GM12878 (cell line): ENCODE measurements around the gene SPDL1. TPM values are rescaled to one million over a fixed set of nuclear protein-coding genes. Genes with fewer than 3 reads are reported as not detected.

Experiments used
- ATAC-seq: fragments of 200-7000 bp; cut with Tn5 transposase; 3 replicates; pipeline ENCODE4 v1.9.1; 2020; ENCODE audit warnings: mild to moderate bottlenecking, moderate library complexity
- BruUV-seq: library from RNA; stranded (reverse); fragments of 400-500 nt; replicated peaks from 2 replicates; lab custom pipeline; 2021; lab: Mats Ljungman, UMichigan
- CTCF ChIA-PET: fragments of 300-600 bp; sonication (Branson Sonifier 250); formaldehyde crosslinking; extraction: SDS; loops from one replicate; lab custom pipeline; 2021; ENCODE audit warnings: inconsistent platforms; lab: Yijun Ruan, JAX
- POLR2A ChIA-PET: fragments of 350-600 bp; formaldehyde crosslinking; extraction: SDS; loops from one replicate; lab custom pipeline; 2021; ENCODE audit warnings: inconsistent platforms; lab: Charles Lee
- RAD21 ChIA-PET: fragments of 300-600 bp; sonication (Branson Sonifier 250); formaldehyde crosslinking; loops from one replicate; lab custom pipeline; 2023; ENCODE audit warnings: antibody characterized with exemption; ENCODE audit not compliant: unreplicated experiment; lab: Charles Lee
- SMC1A ChIA-PET: fragments of 300-600 bp; sonication (Branson Sonifier 250); formaldehyde crosslinking; loops from one replicate; lab custom pipeline; 2023; ENCODE audit not compliant: unreplicated experiment, uncharacterized antibody; lab: Charles Lee
- DNase-seq: peaks from one replicate; pipeline ENCODE4 v3.0.0-alpha.2; 2011; ENCODE audit warnings: low read depth, low spot score
- FAIRE-seq: peaks from 3 replicates; lab custom pipeline; 2011; peaks lifted over from hg19 to GRCh38; lab: Jason Lieb, UNC
- H2AFZ ChIP-seq: 2 replicates; pipeline ENCODE4 v1.6.0; 2011; ENCODE audit warnings: low read depth, low read length, control low read depth; ENCODE audit not compliant: control insufficient read depth
- H3K27ac ChIP-seq: 2 replicates; pipeline ENCODE4 v1.5.1; 2011; ENCODE audit warnings: control low read depth; ENCODE audit not compliant: control insufficient read depth, insufficient read depth
- H3K27me3 ChIP-seq, 2 experiments: replicated peaks in 1 of 2; 2 replicates each; pipeline versions ENCODE4 v1.6.0 to v1.6.1; 2011; ENCODE audit warnings: low read length in 1 of 2; ENCODE audit not compliant: control insufficient read depth in 2 of 2, insufficient read depth in 2 of 2
- H3K36me3 ChIP-seq, 2 experiments: 2 replicates each; pipeline ENCODE4 v1.5.1; 2011; ENCODE audit warnings: low read length in 1 of 2; ENCODE audit not compliant: control insufficient read depth in 2 of 2, insufficient read depth in 2 of 2
- H3K4me1 ChIP-seq: 2 replicates; pipeline ENCODE4 v1.6.1; 2011; ENCODE audit warnings: mild to moderate bottlenecking, low read length, moderate library complexity, mixed read lengths; ENCODE audit not compliant: control insufficient read depth, insufficient read depth
- H3K4me2 ChIP-seq: 2 replicates; pipeline ENCODE4 v1.6.0; 2011; ENCODE audit warnings: control low read depth; ENCODE audit not compliant: control insufficient read depth, insufficient read depth
- H3K4me3 ChIP-seq: fragments of 200-600 bp; sonication (generic); 2 replicates; pipeline ENCODE4 v1.5.1; 2016
- H3K79me2 ChIP-seq: 2 replicates; pipeline ENCODE4 v1.6.0; 2011; ENCODE audit warnings: low read length; ENCODE audit not compliant: control insufficient read depth, insufficient read depth
- H3K9ac ChIP-seq: 2 replicates; pipeline ENCODE4 v1.8.0; 2011; ENCODE audit warnings: low read length, control low read depth, mixed read lengths; ENCODE audit not compliant: control insufficient read depth, insufficient read depth
- H3K9me3 ChIP-seq: replicated peaks from 3 replicates; pipeline ENCODE4 v1.5.1; 2011; ENCODE audit warnings: mild to moderate bottlenecking, low read length; ENCODE audit not compliant: control insufficient read depth, insufficient read depth
- H4K20me1 ChIP-seq: 2 replicates; pipeline ENCODE4 v1.6.0; 2011; ENCODE audit not compliant: control insufficient read depth, insufficient read depth
- ASH2L ChIP-seq: fragments of 300-600, 200-600 bp; sonication (generic); IDR thresholded peaks from 2 replicates; pipeline ENCODE4 v1.6.1; 2017; ENCODE audit warnings: low read depth, mild to moderate bottlenecking, borderline replicate concordance
- E2F8 ChIP-seq: fragments of 450-650 bp; IDR thresholded peaks from 2 replicates; pipeline ENCODE4 v1.6.1; 2018; ENCODE audit warnings: mild to moderate bottlenecking, low read depth, moderate library complexity; ENCODE audit not compliant: partially characterized antibody
- EP300 ChIP-seq, 2 experiments: fragments of 150-350 bp in 1 of 2; IDR thresholded peaks; 2 replicates each; pipeline ENCODE4 v1.6.1; 2011 to 2012; ENCODE audit warnings: low read depth in 2 of 2, low read length in 2 of 2, borderline replicate concordance in 1 of 2, improper control_type of control experiment in 1 of 2, inconsistent platforms in 1 of 2; ENCODE audit not compliant: control insufficient read depth in 1 of 2
- HDGF ChIP-seq: fragments of 450-650 bp; IDR thresholded peaks from 2 replicates; pipeline ENCODE4 v1.6.1; 2016; ENCODE audit warnings: antibody characterized with exemption
- IKZF1 ChIP-seq: fragments of 450-650 bp; conservative IDR thresholded peaks from 2 replicates; pipeline ENCODE4 v1.6.1; 2017; ENCODE audit warnings: antibody characterized with exemption, mild to moderate bottlenecking
- JUND ChIP-seq: IDR thresholded peaks from 2 replicates; pipeline ENCODE4 v1.6.1; 2012; ENCODE audit warnings: low read depth, mild to moderate bottlenecking, low read length, improper control_type of control experiment, moderate library complexity
- LARP7 ChIP-seq: fragments of 450-650 bp; IDR thresholded peaks from 2 replicates; pipeline ENCODE4 v1.6.1; 2017; ENCODE audit warnings: mild to moderate bottlenecking
- MTA2 ChIP-seq: fragments of 450-650 bp; IDR thresholded peaks from 2 replicates; pipeline ENCODE4 v1.6.1; 2016; ENCODE audit warnings: low read depth, mild to moderate bottlenecking, moderate library complexity
- MYC ChIP-seq: IDR thresholded peaks from 2 replicates; pipeline ENCODE4 v1.6.1; 2011; ENCODE audit warnings: mild to moderate bottlenecking, low read length, moderate library complexity, inconsistent platforms; ENCODE audit not compliant: insufficient read depth, insufficient replicate concordance, insufficient read length, severe bottlenecking
- NFYA ChIP-seq: IDR thresholded peaks from 2 replicates; pipeline ENCODE4 v1.6.1; 2011; ENCODE audit warnings: low read depth, mild to moderate bottlenecking, low read length, improper control_type of control experiment, borderline replicate concordance
- NFYB ChIP-seq: IDR thresholded peaks from 2 replicates; pipeline ENCODE4 v1.6.1; 2011; ENCODE audit warnings: low read depth, mild to moderate bottlenecking, low read length, improper control_type of control experiment, moderate library complexity; ENCODE audit not compliant: insufficient read depth
- PAX5 ChIP-seq: IDR thresholded peaks from 2 replicates; pipeline ENCODE4 v1.6.1; 2011; ENCODE audit warnings: low read depth, low read length, borderline replicate concordance
- RFX5 ChIP-seq: IDR thresholded peaks from 2 replicates; pipeline ENCODE4 v1.6.1; 2011; ENCODE audit warnings: low read depth, low read length, improper control_type of control experiment
- SIX5 ChIP-seq: IDR thresholded peaks from 2 replicates; pipeline ENCODE4 v1.6.1; 2011; ENCODE audit warnings: mild to moderate bottlenecking, low read depth, low read length, moderate library complexity; ENCODE audit not compliant: severe bottlenecking
- TAF1 ChIP-seq: IDR thresholded peaks from 2 replicates; pipeline ENCODE4 v1.6.1; 2011; ENCODE audit warnings: mild to moderate bottlenecking, low read depth, low read length, borderline replicate concordance
- ZNF24 ChIP-seq: fragments of 450-650 bp; IDR thresholded peaks from 2 replicates; pipeline ENCODE4 v1.6.1; 2017; ENCODE audit warnings: antibody characterized with exemption, mild to moderate bottlenecking
- in situ Hi-C: fragments of 300-500 bp; cut with MboI; formaldehyde crosslinking; loops from 9 replicates; pipeline ENCODE4 v1.14.3; 2018; ENCODE audit warnings: mixed read lengths
- intact Hi-C: fragments of 100-400 bp; cut with micrococcal nuclease; formaldehyde crosslinking; loops from one replicate; pipeline ENCODE4 v1.14.2; 2022; ENCODE audit not compliant: unreplicated experiment
- polyA plus RNA-seq, 11 experiments: library from polyadenylated mRNA; depleted of rRNA in 4 of 11; unstranded in 6 of 11; stranded (reverse) in 5 of 11; fragments of >200 nt; fragmentation: Nextera tagmentation in 4 of 11; fragmentation: Illumina TruSeq in 1 of 11; extraction: Ambion mirVana in 4 of 11; extraction: Trizol in 1 of 11; gene quantifications; 1 replicate in 1 of 11; 2 replicates in 10 of 11; pipeline versions ENCODE4 v1.2.1 to v1.2.3, GENCODE V29; 2011 to 2016; ENCODE audit warnings: inconsistent platforms in 2 of 11, missing spikeins in 2 of 11, low read depth in 1 of 11
- total RNA-seq, 4 experiments: library from RNA; depleted of rRNA in 3 of 4; stranded (reverse); fragments of >200 nt in 3 of 4; fragmentation: Illumina TruSeq in 1 of 4; extraction: Trizol in 1 of 4; gene quantifications; 2 replicates each; pipeline versions ENCODE4 v1.2.1 to v1.2.3, GENCODE V29; 2013 to 2021
- TF ChIP-seq, protein P1 (sequence below): fragments of 450-650 bp; IDR thresholded peaks from 2 replicates; pipeline ENCODE4 v1.6.1; 2014; ENCODE audit warnings: mild to moderate bottlenecking

The SPDL1 gene
- total and polyA plus RNA-seq, 10 of the 15 experiments (the other 5 are each of a cell fraction or from before 2014, with no cell fraction given): 34.2 to 69.9 (median 46.0) TPM

- TF ChIP-seq TAF1 (no peak), JUND (no peak), SIX5 (no peak), EP300 (IDR thresholded peaks at IDR 0.05; ENCODE audit: borderline replicate concordance in 1 of 2, control insufficient read depth in 1 of 2, low read depth in 2 of 2, low read length in 2 of 2) (no peak), MYC (no peak), RFX5 (no peak), MTA2 (no peak), IKZF1 (no peak), E2F8 (no peak), NFYA (no peak), HDGF (no peak), PAX5 (no peak), ZNF24 (no peak), NFYB (no peak), ASH2L (no peak), LARP7 (no peak)
- TF ChIP-seq, protein P1, sequence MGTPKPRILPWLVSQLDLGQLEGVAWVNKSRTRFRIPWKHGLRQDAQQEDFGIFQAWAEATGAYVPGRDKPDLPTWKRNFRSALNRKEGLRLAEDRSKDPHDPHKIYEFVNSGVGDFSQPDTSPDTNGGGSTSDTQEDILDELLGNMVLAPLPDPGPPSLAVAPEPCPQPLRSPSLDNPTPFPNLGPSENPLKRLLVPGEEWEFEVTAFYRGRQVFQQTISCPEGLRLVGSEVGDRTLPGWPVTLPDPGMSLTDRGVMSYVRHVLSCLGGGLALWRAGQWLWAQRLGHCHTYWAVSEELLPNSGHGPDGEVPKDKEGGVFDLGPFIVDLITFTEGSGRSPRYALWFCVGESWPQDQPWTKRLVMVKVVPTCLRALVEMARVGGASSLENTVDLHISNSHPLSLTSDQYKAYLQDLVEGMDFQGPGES: no peak
- ATAC-seq: no peak
- RAD21 ChIA-PET: no interaction called here
- SMC1A ChIA-PET: no interaction called here
- CTCF ChIA-PET: no interaction called here
- Histone ChIP-seq H3K79me2 (no peaks in the 10 kb centered on the region), H4K20me1 (no peaks in the 10 kb centered on the region), H3K27me3 (no peaks in the 10 kb centered on the region), H3K4me3 (no peak overlapping the region), H3K4me1 (no peaks in the 10 kb centered on the region), H2AFZ (no peak overlapping the region), H3K9me3 (no peaks in the 10 kb centered on the region), H3K36me3 (no peaks in the 10 kb centered on the region), H3K27ac (no peak overlapping the region), H3K4me2 (no peak overlapping the region), H3K9ac (no peak overlapping the region)
- BruUV-seq: no TSS peak
- DNase-seq: no peak
- POLR2A ChIA-PET: no interaction called here
- intact Hi-C loops (no loop called here), in situ Hi-C loops (no loop called here)
- no peak for FAIRE-seq
These were observed 48.6 kb upstream of the SPDL1 start for GRCh38 chr5:169534939-169535338.
